H1 (cell line): Measurements from ENCODE around the gene TINAGL1. TPM values are rescaled to one million over a fixed set of nuclear protein-coding genes. Genes with fewer than 3 reads are reported as not detected.

Experiments used
- CTCF ChIA-PET: fragments of 300-600 bp; sonication (Branson Sonifier 250); formaldehyde crosslinking; loops from one replicate; lab custom pipeline; 2021; ENCODE audit not compliant: partially characterized antibody; lab: Charles Lee
- POLR2A ChIA-PET: fragments of 300-600 bp; sonication (Branson Sonifier 250); formaldehyde crosslinking; loops from one replicate; lab custom pipeline; 2021; ENCODE audit warnings: inconsistent platforms; ENCODE audit not compliant: partially characterized antibody; lab: Charles Lee
- DNase-seq, 2 experiments: peaks; one replicate each; pipeline versions ENCODE4 v3.0.0 to v3.0.0-alpha.2; 2010 to 2022; ENCODE audit warnings: low spot score in 2 of 2, low read depth in 1 of 2, mixed read lengths in 1 of 2
- FAIRE-seq: peaks from 2 replicates; lab custom pipeline; 2011; peaks lifted over from hg19 to GRCh38; lab: Jason Lieb, UNC
- H2AFZ ChIP-seq: 2 replicates; pipeline ENCODE4 v1.8.1; 2012; ENCODE audit warnings: low read length, inconsistent platforms
- H2AK5ac ChIP-seq: 2 replicates; pipeline ENCODE4 v1.6.1; 2013; ENCODE audit warnings: low read depth, low read length
- H2BK120ac ChIP-seq: replicated peaks from 2 replicates; pipeline ENCODE3; 2013; ENCODE audit warnings: low read depth, low read length, inconsistent platforms
- H2BK12ac ChIP-seq: 2 replicates; pipeline ENCODE4 v1.6.1; 2013; ENCODE audit warnings: low read depth, low read length
- H2BK15ac ChIP-seq: 2 replicates; pipeline ENCODE4 v1.6.1; 2013; ENCODE audit warnings: low read length
- H2BK20ac ChIP-seq: 2 replicates; pipeline ENCODE4 v1.6.1; 2013; ENCODE audit warnings: low read length
- H2BK5ac ChIP-seq: 2 replicates; pipeline ENCODE4 v1.6.1; 2013; ENCODE audit warnings: low read depth, low read length
- H3K14ac ChIP-seq: 2 replicates; pipeline ENCODE4 v1.6.1; 2013; ENCODE audit warnings: inconsistent platforms; ENCODE audit not compliant: insufficient read length
- H3K18ac ChIP-seq: 2 replicates; pipeline ENCODE4 v1.6.1; 2013; ENCODE audit warnings: low read length; ENCODE audit errors: extremely low read depth
- H3K23ac ChIP-seq: 2 replicates; pipeline ENCODE4 v1.6.1; 2013; ENCODE audit warnings: inconsistent platforms; ENCODE audit not compliant: insufficient read length
- H3K23me2 ChIP-seq: 2 replicates; pipeline ENCODE4 v1.6.1; 2013; ENCODE audit warnings: low read depth, low read length
- H3K27ac ChIP-seq: 2 replicates; pipeline ENCODE4 v1.6.1; 2011; ENCODE audit warnings: low read depth, low read length, inconsistent platforms
- H3K27me3 ChIP-seq, 4 experiments: replicated peaks in 1 of 4; 1 replicate in 1 of 4; 2 replicates in 3 of 4; pipeline versions ENCODE4 v1.6.1 to v1.8.1; 2011 to 2013; ENCODE audit warnings: low read length in 3 of 4, mild to moderate bottlenecking in 3 of 4, inconsistent platforms in 2 of 4, mixed read lengths in 2 of 4, moderate library complexity in 1 of 4; ENCODE audit not compliant: control insufficient read depth in 3 of 4, insufficient read depth in 3 of 4; ENCODE audit errors: extremely low read depth in 1 of 4
- H3K36me3 ChIP-seq, 4 experiments: 2 replicates each; pipeline versions ENCODE4 v1.6.1 to v1.8.1; 2011 to 2013; ENCODE audit warnings: mild to moderate bottlenecking in 4 of 4, low read length in 3 of 4, moderate library complexity in 2 of 4, control low read depth in 1 of 4, inconsistent platforms in 1 of 4; ENCODE audit not compliant: insufficient read depth in 4 of 4, control insufficient read depth in 2 of 4
- H3K4ac ChIP-seq: replicated peaks from 2 replicates; pipeline ENCODE3; 2013; ENCODE audit warnings: low read length, low read depth, mixed read lengths, inconsistent platforms; ENCODE audit not compliant: insufficient read length
- H3K4me1 ChIP-seq, 4 experiments: replicated peaks in 1 of 4; 1 replicate in 1 of 4; 2 replicates in 3 of 4; pipeline versions ENCODE4 v1.6.1 to v1.8.1; 2011 to 2013; ENCODE audit warnings: low read length in 3 of 4, inconsistent platforms in 2 of 4, mixed read lengths in 1 of 4; ENCODE audit not compliant: insufficient read depth in 4 of 4, control insufficient read depth in 3 of 4
- H3K4me2 ChIP-seq, 2 experiments: 2 replicates each; pipeline versions ENCODE4 v1.6.1 to v1.8.1; 2011 to 2013; ENCODE audit warnings: low read depth in 2 of 2, low read length in 2 of 2, control low read depth in 1 of 2, inconsistent platforms in 1 of 2, mild to moderate bottlenecking in 1 of 2; ENCODE audit not compliant: insufficient read depth in 1 of 2
- H3K4me3 ChIP-seq, 4 experiments: fragments of 200-600, 300-600 bp in 1 of 4; sonication (generic), shearing (Covaris generic), sonication (Bioruptor Twin) in 1 of 4; 2 replicates each; pipeline versions ENCODE4 v1.5.1 to v1.8.1; 2011 to 2016; ENCODE audit warnings: low read length in 4 of 4, low read depth in 3 of 4, control low read depth in 2 of 4, inconsistent platforms in 2 of 4, mild to moderate bottlenecking in 2 of 4, mixed read lengths in 1 of 4, moderate library complexity in 1 of 4; ENCODE audit not compliant: insufficient read depth in 2 of 4; ENCODE audit errors: extremely low read depth in 1 of 4
- H3K56ac ChIP-seq: replicated peaks from 2 replicates; pipeline ENCODE3; 2013; ENCODE audit warnings: low read depth, mild to moderate bottlenecking, mixed read lengths, low read length, inconsistent platforms; ENCODE audit not compliant: insufficient read length
- H3K79me1 ChIP-seq: 2 replicates; pipeline ENCODE4 v1.6.1; 2013; ENCODE audit warnings: low read depth, low read length, control low read depth
- H3K79me2 ChIP-seq, 2 experiments: 2 replicates each; pipeline versions ENCODE4 v1.6.1 to v1.8.1; 2012 to 2013; ENCODE audit warnings: low read length in 2 of 2, mild to moderate bottlenecking in 2 of 2, inconsistent platforms in 1 of 2; ENCODE audit not compliant: insufficient read depth in 2 of 2, control insufficient read depth in 1 of 2
- H3K9ac ChIP-seq, 4 experiments: replicated peaks in 1 of 4; 1 replicate in 1 of 4; 2 replicates in 3 of 4; pipeline versions ENCODE4 v1.6.1 to v1.8.1; 2011 to 2013; ENCODE audit warnings: low read depth in 3 of 4, low read length in 3 of 4, control low read depth in 2 of 4, mild to moderate bottlenecking in 2 of 4, moderate library complexity in 2 of 4, inconsistent platforms in 1 of 4; ENCODE audit errors: extremely low read depth in 1 of 4
- H3K9me3 ChIP-seq, 2 experiments: 2 replicates each; pipeline versions ENCODE4 v1.6.1 to v1.8.1; 2012 to 2013; ENCODE audit warnings: mild to moderate bottlenecking in 2 of 2, moderate library complexity in 2 of 2, control low read depth in 1 of 2, inconsistent platforms in 1 of 2, low read depth in 1 of 2, low read length in 1 of 2, mixed read lengths in 1 of 2; ENCODE audit not compliant: insufficient read depth in 2 of 2
- H4K20me1 ChIP-seq, 2 experiments: replicated peaks in 1 of 2; 2 replicates each; pipeline versions ENCODE3 to v1.8.1; 2011 to 2013; ENCODE audit warnings: inconsistent platforms in 2 of 2, low read length in 2 of 2, mild to moderate bottlenecking in 1 of 2; ENCODE audit not compliant: insufficient read depth in 2 of 2, control insufficient read depth in 1 of 2
- H4K5ac ChIP-seq: 2 replicates; pipeline ENCODE4 v1.6.1; 2013; ENCODE audit warnings: low read length, low read depth, mixed read lengths, inconsistent platforms; ENCODE audit not compliant: insufficient read length
- H4K8ac ChIP-seq: 2 replicates; pipeline ENCODE4 v1.8.0; 2013; ENCODE audit warnings: mild to moderate bottlenecking, moderate library complexity, low read length, inconsistent platforms; ENCODE audit not compliant: insufficient read depth; ENCODE audit errors: extremely low read depth
- H4K91ac ChIP-seq: replicated peaks from 2 replicates; pipeline ENCODE3; 2013; ENCODE audit warnings: low read length, mixed read lengths, inconsistent platforms; ENCODE audit not compliant: insufficient read length
- HDAC6 ChIP-seq: IDR thresholded peaks from one replicate; pipeline ENCODE4 v1.7.1; 2012; ENCODE audit warnings: low read depth, mild to moderate bottlenecking, inconsistent platforms, low read length, moderate library complexity
- KDM4A ChIP-seq: IDR thresholded peaks from one replicate; pipeline ENCODE4 v1.7.1; 2012; ENCODE audit warnings: low read depth, mild to moderate bottlenecking, moderate library complexity, low read length, inconsistent platforms; ENCODE audit not compliant: severe bottlenecking
- RAD21 ChIP-seq, 2 experiments: IDR thresholded peaks in 1 of 2; conservative IDR thresholded peaks in 1 of 2; 2 replicates each; pipeline ENCODE4 v1.6.1; 2011; ENCODE audit warnings: low read depth in 2 of 2, low read length in 2 of 2, improper control_type of control experiment in 1 of 2, inconsistent platforms in 1 of 2, mild to moderate bottlenecking in 1 of 2, moderate library complexity in 1 of 2
- SIX5 ChIP-seq: IDR thresholded peaks from 2 replicates; pipeline ENCODE4 v1.6.1; 2011; ENCODE audit warnings: mild to moderate bottlenecking, low read depth, low read length
- TAF1 ChIP-seq: IDR thresholded peaks from 2 replicates; pipeline ENCODE4 v1.6.1; 2011; ENCODE audit warnings: mild to moderate bottlenecking, low read depth, low read length
- ZNF274 ChIP-seq: IDR thresholded peaks from 2 replicates; pipeline ENCODE4 v1.7.0; 2012; ENCODE audit warnings: low read length, borderline replicate concordance; ENCODE audit errors: extremely low read depth
- WGBS, 2 experiments: shearing (Covaris generic) in 1 of 2; methylation state at CpG; one replicate each; pipeline versions ENCODE4 v1.1.6 to v1.1.7; 2013 to 2015; ENCODE audit warnings: low lambda C conversion rate in 2 of 2, mixed read lengths in 2 of 2, inconsistent platforms in 1 of 2, low coverage in 1 of 2, missing lambda C conversion rate in 1 of 2; ENCODE audit not compliant: insufficient replicate concordance in 2 of 2, insufficient coverage in 1 of 2, insufficient read length in 1 of 2; ENCODE audit errors: extremely low coverage in 1 of 2, missing lambda C conversion rate in 1 of 2; 5-methylcytosine and 5-hydroxymethylcytosine counted together
- polyA plus RNA-seq, 7 experiments: library from polyadenylated mRNA; depleted of rRNA in 3 of 7; stranded (reverse) in 5 of 7; unstranded in 2 of 7; fragments of >200 nt in 5 of 7; fragments of 200-250 nt in 2 of 7; gene quantifications; 1 replicate in 5 of 7; 2 replicates in 1 of 7; 4 replicates in 1 of 7; pipeline versions ENCODE4 v1.2.1 to v1.2.3, GENCODE V29; 2011 to 2013; ENCODE audit warnings: missing spikeins in 2 of 7, mixed read lengths in 2 of 7
- total RNA-seq: library from RNA; stranded (reverse); fragmentation: NEBNext Ultra II Directional; extraction: Animal tissue kit (Norgen Biotek cat#: 25700); gene quantifications from 2 replicates; pipeline ENCODE4 v1.2.1, GENCODE V29; 2021

TINAGL1 gene
- total and polyA plus RNA-seq, 2 of the 8 experiments (the other 6 are each of a cell fraction or from before 2014, with no cell fraction given): 11.2 to 21.7 TPM

- FAIRE-seq (no peak), DNase-seq (no peak)
- Histone ChIP-seq H3K4me3 (no peak overlapping the region), H4K20me1 (peaks cover 0 to 2% of the 10 kb centered on the region in 2 experiments), H3K23me2 (no peaks in the 10 kb centered on the region), H3K14ac (no peak overlapping the region), H3K56ac (no peak overlapping the region), H2BK20ac (no peak overlapping the region), H3K36me3 (peaks cover 3 to 16% (median 10%) of the 10 kb centered on the region in 4 experiments; a peak in 7 of 8 replicates), H2BK5ac (no peak overlapping the region), H3K9me3 (no peaks in the 10 kb centered on the region), H3K18ac (no peak overlapping the region), H2BK120ac (no peak overlapping the region), H2BK12ac (no peak overlapping the region), H2AK5ac (no peak overlapping the region), H3K9ac (no peak overlapping the region), H3K23ac (no peak overlapping the region), H2BK15ac (no peak overlapping the region), H3K4me1 (peaks cover 0 to 4% (median 0%) of the 10 kb centered on the region in 4 experiments; a peak in 1 of 7 replicates), H4K8ac (no peak overlapping the region), H3K27me3 (no peaks in the 10 kb centered on the region), H2AFZ (no peak overlapping the region), H4K5ac (no peak overlapping the region), H3K4ac (no peak overlapping the region), H4K91ac (no peak overlapping the region), H3K79me2 (no peaks in the 10 kb centered on the region), H3K4me2 (no peak overlapping the region), H3K27ac (no peak overlapping the region), H3K79me1 (no peaks in the 10 kb centered on the region)
- no peak for TF ChIP-seq HDAC6
- no peak for TF ChIP-seq RAD21 (IDR thresholded peaks at IDR 0.05 in 1 of 2, conservative IDR thresholded peaks at IDR 0.05 in 1 of 2; ENCODE audit: low read depth in 2 of 2, low read length in 2 of 2)
- TF ChIP-seq TAF1: no peak
- TF ChIP-seq KDM4A: no peak
- no peak for TF ChIP-seq SIX5
- TF ChIP-seq ZNF274: no peak
- ChIA-PET POLR2A (interaction anchor here (0.6 to 0.9 kb wide), 2 partner anchors 7 to 19 kb away, joined by 3 read pairs; partner anchors contain the start of gene PEF1), CTCF (interaction anchor here (0.7 to 5.2 kb wide), 3 partner anchors 10 to 204 kb away, joined by 3 to 40 read pairs (median 3); no protein-coding TSS in a partner anchor)
- 85% methylated on average over 4 of the region's 4 CpGs; no CpG with 5 or more reads in 1 of the 2 experiments for WGBS, 2 experiments
These were observed 49.4 kb downstream of the TINAGL1 start for GRCh38 chr1:31625561-31626222.
